PFSK-1 (cell line): ENCODE measurements around the gene MBD2.

Experiments used
- FOXP2 ChIP-seq: optimal IDR thresholded peaks from 2 replicates; pipeline ENCODE3; 2011; ENCODE audit warnings: borderline replicate concordance, control low read depth, inconsistent platforms; ENCODE audit not compliant: insufficient read depth; ENCODE audit errors: extremely low read length, extremely low read depth
- POLR2AphosphoS5 ChIP-seq: IDR thresholded peaks from 2 replicates; pipeline ENCODE4 v1.6.1; 2012; ENCODE audit warnings: low read depth, mild to moderate bottlenecking, control low read depth, low read length, moderate library complexity
- SIN3A ChIP-seq: IDR thresholded peaks from 2 replicates; pipeline ENCODE4 v1.6.1; 2012; ENCODE audit warnings: mild to moderate bottlenecking, low read length, moderate library complexity, borderline replicate concordance; ENCODE audit not compliant: insufficient read depth
- TAF1 ChIP-seq: IDR thresholded peaks from 2 replicates; pipeline ENCODE4 v1.6.1; 2012; ENCODE audit warnings: low read length, control low read depth, borderline replicate concordance; ENCODE audit not compliant: insufficient read depth
- TF ChIP-seq, protein P1 (sequence below), 2 experiments: IDR thresholded peaks; 2 replicates each; pipeline versions ENCODE4 v1.6.1 to v1.8.0; 2011 to 2012; ENCODE audit warnings: low read depth in 2 of 2, low read length in 2 of 2, control low read depth in 1 of 2, inconsistent platforms in 1 of 2, mild to moderate bottlenecking in 1 of 2, moderate library complexity in 1 of 2; ENCODE audit not compliant: insufficient read depth in 1 of 2

The MBD2 gene

GRCh38 chr18:54102123-54102522 lies 122.3 kb downstream of the MBD2 start:
- TF ChIP-seq FOXP2 (no peak), POLR2AphosphoS5 (no peak), SIN3A (no peak), TAF1 (no peak)
- TF ChIP-seq, protein P1, sequence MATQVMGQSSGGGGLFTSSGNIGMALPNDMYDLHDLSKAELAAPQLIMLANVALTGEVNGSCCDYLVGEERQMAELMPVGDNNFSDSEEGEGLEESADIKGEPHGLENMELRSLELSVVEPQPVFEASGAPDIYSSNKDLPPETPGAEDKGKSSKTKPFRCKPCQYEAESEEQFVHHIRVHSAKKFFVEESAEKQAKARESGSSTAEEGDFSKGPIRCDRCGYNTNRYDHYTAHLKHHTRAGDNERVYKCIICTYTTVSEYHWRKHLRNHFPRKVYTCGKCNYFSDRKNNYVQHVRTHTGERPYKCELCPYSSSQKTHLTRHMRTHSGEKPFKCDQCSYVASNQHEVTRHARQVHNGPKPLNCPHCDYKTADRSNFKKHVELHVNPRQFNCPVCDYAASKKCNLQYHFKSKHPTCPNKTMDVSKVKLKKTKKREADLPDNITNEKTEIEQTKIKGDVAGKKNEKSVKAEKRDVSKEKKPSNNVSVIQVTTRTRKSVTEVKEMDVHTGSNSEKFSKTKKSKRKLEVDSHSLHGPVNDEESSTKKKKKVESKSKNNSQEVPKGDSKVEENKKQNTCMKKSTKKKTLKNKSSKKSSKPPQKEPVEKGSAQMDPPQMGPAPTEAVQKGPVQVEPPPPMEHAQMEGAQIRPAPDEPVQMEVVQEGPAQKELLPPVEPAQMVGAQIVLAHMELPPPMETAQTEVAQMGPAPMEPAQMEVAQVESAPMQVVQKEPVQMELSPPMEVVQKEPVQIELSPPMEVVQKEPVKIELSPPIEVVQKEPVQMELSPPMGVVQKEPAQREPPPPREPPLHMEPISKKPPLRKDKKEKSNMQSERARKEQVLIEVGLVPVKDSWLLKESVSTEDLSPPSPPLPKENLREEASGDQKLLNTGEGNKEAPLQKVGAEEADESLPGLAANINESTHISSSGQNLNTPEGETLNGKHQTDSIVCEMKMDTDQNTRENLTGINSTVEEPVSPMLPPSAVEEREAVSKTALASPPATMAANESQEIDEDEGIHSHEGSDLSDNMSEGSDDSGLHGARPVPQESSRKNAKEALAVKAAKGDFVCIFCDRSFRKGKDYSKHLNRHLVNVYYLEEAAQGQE (IDR thresholded peaks at IDR 0.05; ENCODE audit: insufficient read depth in 1 of 2, low read depth in 2 of 2, low read length in 2 of 2) = no peak
